CD4-positive, alpha-beta T cell treated with Interferon alpha-2 for 1 hour (primary cell): ENCODE measurements around the gene ATG4B.

Source experiments
- DNase-seq, 2 donors: peaks; one replicate each; pipeline ENCODE4 v3.0.0-alpha.2; 2020 to 2022

ATG4B gene

GRCh38 chr2:241668354-241668753 lies 30.9 kb downstream of the ATG4B start:
- DNase-seq: no peak

- no peak for DNase-seq
Measured at GRCh38 chr2:241668839-241669238, 31.3 kb downstream of the ATG4B start.

- no peak for DNase-seq
Measured at GRCh38 chr2:241670333-241671110, 33.0 kb downstream of the ATG4B start.

- DNase-seq: no peak
Measured at GRCh38 chr2:241671457-241672240, 34.2 kb downstream of the ATG4B start.

- DNase-seq: no peak
Measured at GRCh38 chr2:241672243-241673188, 35.0 kb downstream of the ATG4B start.

GRCh38 chr2:241673189-241673663 lies 35.7 kb downstream of the ATG4B start:
- peak in 1 of 2 donors; percentile 4 for DNase-seq

- DNase-seq: no peak
Measured at GRCh38 chr2:241673797-241674725, 36.6 kb downstream of the ATG4B start.

GRCh38 chr2:241675885-241676284 lies 38.4 kb downstream of the ATG4B start:
- DNase-seq: no peak

- no peak for DNase-seq
Measured at GRCh38 chr2:241676665-241677064, 39.2 kb downstream of the ATG4B start.

- DNase-seq: no peak
Measured at GRCh38 chr2:241677392-241677791, 39.9 kb downstream of the ATG4B start.

- no peak for DNase-seq
Measured at GRCh38 chr2:241678307-241678706, 40.8 kb downstream of the ATG4B start.

- DNase-seq: no peak
Measured at GRCh38 chr2:241678784-241679540, 41.5 kb downstream of the ATG4B start.

- DNase-seq: no peak
Measured at GRCh38 chr2:241680044-241680443, 42.6 kb downstream of the ATG4B start.

GRCh38 chr2:241680827-241681599 lies 43.5 kb downstream of the ATG4B start:
- DNase-seq: no peak

- DNase-seq: no peak
Measured at GRCh38 chr2:241686324-241686649, 48.8 kb downstream of the ATG4B start.

GRCh38 chr2:241686650-241687425 lies 49.3 kb downstream of the ATG4B start, which contains the start of gene DTYMK:
TSS of gene DTYMK (minus strand) at chr2:241686815. CDS start at chr2:241686783, 32 bp downstream.
- DNase-seq: peak; percentile 94 to 96

GRCh38 chr2:241689306-241689705 lies 51.8 kb downstream of the ATG4B start:
- DNase-seq: no peak

GRCh38 chr2:241690202-241690717 lies 52.8 kb downstream of the ATG4B start:
- DNase-seq: no peak

GRCh38 chr2:241692448-241692847 lies 55.0 kb downstream of the ATG4B start:
- no peak for DNase-seq
